PC-9 (cell line): ENCODE measurements around the gene ZNF608.

Experiments
- EZH2 ChIP-seq: fragments of 200-600 bp; sonication (generic); IDR thresholded peaks from 2 replicates; pipeline ENCODE4 v1.8.0; 2017; ENCODE audit warnings: antibody characterized with exemption, low read depth
- TF ChIP-seq, protein P1 (sequence below): fragments of 200-600 bp; sonication (generic); conservative IDR thresholded peaks from 2 replicates; pipeline ENCODE4 v1.6.1; 2017; ENCODE audit warnings: mixed run types, antibody characterized with exemption, mild to moderate bottlenecking, moderate library complexity

DNA sequence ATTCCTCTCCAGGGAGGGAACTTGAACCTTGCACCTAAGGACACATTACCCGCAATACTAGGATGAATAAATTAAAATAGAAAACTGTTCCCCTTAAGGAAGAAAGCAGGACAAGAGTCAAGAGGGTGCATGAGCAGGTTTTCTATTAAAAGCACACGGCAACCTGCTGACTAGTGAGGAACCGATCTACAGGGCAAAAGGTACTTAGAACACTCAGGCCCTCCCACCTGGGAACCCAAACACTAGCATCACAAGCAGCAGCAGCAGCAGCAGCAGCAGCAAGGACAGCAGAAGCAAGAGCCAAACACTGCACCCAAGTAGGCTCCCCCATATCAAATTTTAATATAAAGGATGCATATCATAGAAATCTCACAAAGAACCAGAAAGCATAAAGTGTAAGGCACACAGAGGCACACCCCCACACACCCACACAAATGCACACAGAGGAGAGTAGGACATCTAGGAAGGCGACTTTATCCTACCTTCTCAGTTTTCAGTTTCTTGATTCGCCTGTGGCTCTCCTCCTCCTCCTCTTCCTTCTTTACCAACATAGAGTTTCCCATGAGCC is 2.8 kb downstream of the ZNF608 start:
- TF ChIP-seq, protein P1, sequence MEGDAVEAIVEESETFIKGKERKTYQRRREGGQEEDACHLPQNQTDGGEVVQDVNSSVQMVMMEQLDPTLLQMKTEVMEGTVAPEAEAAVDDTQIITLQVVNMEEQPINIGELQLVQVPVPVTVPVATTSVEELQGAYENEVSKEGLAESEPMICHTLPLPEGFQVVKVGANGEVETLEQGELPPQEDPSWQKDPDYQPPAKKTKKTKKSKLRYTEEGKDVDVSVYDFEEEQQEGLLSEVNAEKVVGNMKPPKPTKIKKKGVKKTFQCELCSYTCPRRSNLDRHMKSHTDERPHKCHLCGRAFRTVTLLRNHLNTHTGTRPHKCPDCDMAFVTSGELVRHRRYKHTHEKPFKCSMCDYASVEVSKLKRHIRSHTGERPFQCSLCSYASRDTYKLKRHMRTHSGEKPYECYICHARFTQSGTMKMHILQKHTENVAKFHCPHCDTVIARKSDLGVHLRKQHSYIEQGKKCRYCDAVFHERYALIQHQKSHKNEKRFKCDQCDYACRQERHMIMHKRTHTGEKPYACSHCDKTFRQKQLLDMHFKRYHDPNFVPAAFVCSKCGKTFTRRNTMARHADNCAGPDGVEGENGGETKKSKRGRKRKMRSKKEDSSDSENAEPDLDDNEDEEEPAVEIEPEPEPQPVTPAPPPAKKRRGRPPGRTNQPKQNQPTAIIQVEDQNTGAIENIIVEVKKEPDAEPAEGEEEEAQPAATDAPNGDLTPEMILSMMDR: no peak
- no peak for TF ChIP-seq EZH2
